Heart left ventricle (tissue), 13 donors: Measurements from ENCODE around the gene POMT1.

Experiments used
- POLR2A ChIP-seq, 2 donors: fragments of 450-650 bp; IDR thresholded peaks; one replicate each; pipeline ENCODE4 v1.6.1; 2017; ENCODE audit warnings: antibody characterized with exemption in 2 of 2, mild to moderate bottlenecking in 2 of 2, moderate library complexity in 2 of 2
- TF ChIP-seq, protein P1 (sequence below), 12 donors: fragments of 200-600 bp; sonication (generic) in 4 of 12; IDR thresholded peaks; one replicate each; pipeline versions ENCODE4 v1.5.0 to v1.8.0; 2018 to 2022; ENCODE audit warnings: antibody characterized with exemption in 12 of 12, mild to moderate bottlenecking in 5 of 12
- donor health status: ischemic (EF 13 %, LVEDD 7.1; RV severe dilation, severe dysfunction).
- donor health status: DM: no; HTN: yes; CAD: no.
- donor health status: DM: no; HTN: no; CAD: no.
- donor health status: ischemic (EF 25% LVEDD 6.9; RV normal size, moderate dysfunction).
- donor health status: ischemic (EF 25% LVEDD 5.7; RV mildly dilated, moderate dysfunction).
- donor health status: ischemic (EF 35%, LVEDD 5.7; RV mildly dilated, moderate dysfunction).
- donor health status: nonischemic (EF 11% LVEDD 7.7; RV severe dilation, severe dysfunction).
- donor health status: DM: yes; HTN: yes; CAD: no.
- donor health status: PGD.
- donor health status: ischemic (EF 29% LVEDD 5.4; RV normal size, mild dysfunction).
- donor health status: nonischemic (EF 23%, LVEDD 6.1; RV moderate dilation, normal function).

- TF ChIP-seq, protein P1, sequence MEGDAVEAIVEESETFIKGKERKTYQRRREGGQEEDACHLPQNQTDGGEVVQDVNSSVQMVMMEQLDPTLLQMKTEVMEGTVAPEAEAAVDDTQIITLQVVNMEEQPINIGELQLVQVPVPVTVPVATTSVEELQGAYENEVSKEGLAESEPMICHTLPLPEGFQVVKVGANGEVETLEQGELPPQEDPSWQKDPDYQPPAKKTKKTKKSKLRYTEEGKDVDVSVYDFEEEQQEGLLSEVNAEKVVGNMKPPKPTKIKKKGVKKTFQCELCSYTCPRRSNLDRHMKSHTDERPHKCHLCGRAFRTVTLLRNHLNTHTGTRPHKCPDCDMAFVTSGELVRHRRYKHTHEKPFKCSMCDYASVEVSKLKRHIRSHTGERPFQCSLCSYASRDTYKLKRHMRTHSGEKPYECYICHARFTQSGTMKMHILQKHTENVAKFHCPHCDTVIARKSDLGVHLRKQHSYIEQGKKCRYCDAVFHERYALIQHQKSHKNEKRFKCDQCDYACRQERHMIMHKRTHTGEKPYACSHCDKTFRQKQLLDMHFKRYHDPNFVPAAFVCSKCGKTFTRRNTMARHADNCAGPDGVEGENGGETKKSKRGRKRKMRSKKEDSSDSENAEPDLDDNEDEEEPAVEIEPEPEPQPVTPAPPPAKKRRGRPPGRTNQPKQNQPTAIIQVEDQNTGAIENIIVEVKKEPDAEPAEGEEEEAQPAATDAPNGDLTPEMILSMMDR (IDR thresholded peaks at IDR 0.05) = no peak
- no peak for TF ChIP-seq POLR2A (IDR thresholded peaks at IDR 0.05)
Measured at GRCh38 chr9:131505012-131505411, 2.3 kb downstream of the POMT1 start.
